Measurements from ENCODE around the gene CLCN7.
"Not testable (repeated sequence)": the region's sequence is repeated elsewhere in the genome, so short reads cannot be mapped to it uniquely, and the experiment has no call there.

CLCN7 gene

GRCh38 chr16:1485847-1486496, 11.1 kb upstream of the CLCN7 start:
- DNase-seq, result no peak

- DNase-seq, result no peak
Observed at GRCh38 chr16:1481906-1482835, 7.3 kb upstream of the CLCN7 start.

GRCh38 chr16:1478937-1479336, 4.1 kb upstream of the CLCN7 start:
- DNase-seq, result not testable (repeated sequence)

GRCh38 chr16:1477033-1477432, 2.2 kb upstream of the CLCN7 start:
- DNase-seq, result no peak

- no peak for DNase-seq
Observed at GRCh38 chr16:1475552-1476114, 805 bp upstream of the CLCN7 start.

- DNase-seq, result no peak
Observed at GRCh38 chr16:1474082-1474795, 589 bp downstream of the CLCN7 start.

GRCh38 chr16:1472974-1473373, 1.9 kb downstream of the CLCN7 start:
- no peak for DNase-seq

GRCh38 chr16:1471569-1472194, 3.1 kb downstream of the CLCN7 start:
- no peak for DNase-seq

GRCh38 chr16:1470481-1471251, 4.2 kb downstream of the CLCN7 start:
- no peak for DNase-seq

GRCh38 chr16:1469693-1470201, 5.1 kb downstream of the CLCN7 start:
- DNase-seq, result no peak

- DNase-seq, result not testable (repeated sequence)
Observed at GRCh38 chr16:1469141-1469540, 5.7 kb downstream of the CLCN7 start.

GRCh38 chr16:1468426-1468810, 6.4 kb downstream of the CLCN7 start:
- no peak for DNase-seq

GRCh38 chr16:1466968-1467521, 7.8 kb downstream of the CLCN7 start:
- DNase-seq, result no peak

GRCh38 chr16:1466054-1466453, 8.8 kb downstream of the CLCN7 start:
- DNase-seq, result no peak

- no peak for DNase-seq
Observed at GRCh38 chr16:1465567-1465915, 9.3 kb downstream of the CLCN7 start.

GRCh38 chr16:1464894-1465566, 9.8 kb downstream of the CLCN7 start:
- no peak for DNase-seq

GRCh38 chr16:1464196-1464893, 10.5 kb downstream of the CLCN7 start:
- DNase-seq, result no peak

- no peak for DNase-seq
Observed at GRCh38 chr16:1461146-1461545, 13.7 kb downstream of the CLCN7 start.

GRCh38 chr16:1460602-1461138, 14.2 kb downstream of the CLCN7 start:
- no peak for DNase-seq

- no peak for DNase-seq
Observed at GRCh38 chr16:1459967-1460366, 14.9 kb downstream of the CLCN7 start.

Data from activated effector memory CD4-positive, alpha-beta T cell treated with Interleukin-2 at 50 U/mL for 16 hours (primary cell).